NOMO-1 (cell line): ENCODE results near the gene GPC3.
"Not testable (repeated sequence)": the region's sequence is repeated elsewhere in the genome, so short reads cannot be mapped to it uniquely, and the experiment has no call there.

Source experiments
- DNase-seq, 2 experiments: peaks; one replicate each; lab custom pipeline; 2025; ENCODE audit not compliant: unreplicated experiment in 2 of 2; lab: John Stamatoyannopoulos, UW

The GPC3 gene

GRCh38 chrX:133786382-133786781 lies 199.0 kb downstream of the GPC3 start:
- no peak for DNase-seq

GRCh38 chrX:133783274-133783673 lies 202.1 kb downstream of the GPC3 start:
- DNase-seq, result peak in 1 of 2 experiments; percentile 7

- DNase-seq, result no peak
These were observed 204.2 kb downstream of the GPC3 start for GRCh38 chrX:133781174-133781573.

- no peak for DNase-seq
These were observed 209.3 kb downstream of the GPC3 start for GRCh38 chrX:133776072-133776471.

GRCh38 chrX:133774807-133775206 lies 210.6 kb downstream of the GPC3 start:
- no peak for DNase-seq

GRCh38 chrX:133771086-133771646 lies 214.2 kb downstream of the GPC3 start:
- DNase-seq, result no peak

- DNase-seq, result not testable (repeated sequence)
These were observed 222.3 kb downstream of the GPC3 start for GRCh38 chrX:133762976-133763548.

- no peak for DNase-seq
These were observed 230.7 kb downstream of the GPC3 start for GRCh38 chrX:133754657-133755056.

GRCh38 chrX:133749951-133750350 lies 235.4 kb downstream of the GPC3 start:
- DNase-seq, result no peak

- DNase-seq, result no peak
These were observed 236.0 kb downstream of the GPC3 start for GRCh38 chrX:133749370-133749769.

- no peak for DNase-seq
These were observed 238.2 kb downstream of the GPC3 start for GRCh38 chrX:133747196-133747595.

GRCh38 chrX:133746593-133746992 lies 238.8 kb downstream of the GPC3 start:
- DNase-seq, result no peak

- no peak for DNase-seq
These were observed 240.0 kb downstream of the GPC3 start for GRCh38 chrX:133745349-133745748.

- DNase-seq, result no peak
These were observed 242.6 kb downstream of the GPC3 start for GRCh38 chrX:133742602-133743305.

- DNase-seq, result no peak
These were observed 244.1 kb downstream of the GPC3 start for GRCh38 chrX:133741303-133741702.

GRCh38 chrX:133726642-133727041 lies 258.8 kb downstream of the GPC3 start:
- DNase-seq, result no peak

- DNase-seq, result no peak
These were observed 259.2 kb downstream of the GPC3 start for GRCh38 chrX:133726211-133726630.

GRCh38 chrX:133723930-133724329 lies 261.5 kb downstream of the GPC3 start:
- no peak for DNase-seq

- DNase-seq, result peak in 1 of 2 experiments; percentile 13
These were observed 262.6 kb downstream of the GPC3 start for GRCh38 chrX:133722756-133723155.

GRCh38 chrX:133720269-133720668 lies 265.1 kb downstream of the GPC3 start:
- DNase-seq, result not testable (repeated sequence)

GRCh38 chrX:133715715-133716114 lies 269.7 kb downstream of the GPC3 start:
- no peak for DNase-seq

GRCh38 chrX:133709501-133709900 lies 275.9 kb downstream of the GPC3 start:
- DNase-seq, result no peak
